Measurements from ENCODE around the gene TTLL1.
A peak's percentile ranks its signal among the peaks of the same experiment; 100 is the strongest.

TTLL1 gene

DNA sequence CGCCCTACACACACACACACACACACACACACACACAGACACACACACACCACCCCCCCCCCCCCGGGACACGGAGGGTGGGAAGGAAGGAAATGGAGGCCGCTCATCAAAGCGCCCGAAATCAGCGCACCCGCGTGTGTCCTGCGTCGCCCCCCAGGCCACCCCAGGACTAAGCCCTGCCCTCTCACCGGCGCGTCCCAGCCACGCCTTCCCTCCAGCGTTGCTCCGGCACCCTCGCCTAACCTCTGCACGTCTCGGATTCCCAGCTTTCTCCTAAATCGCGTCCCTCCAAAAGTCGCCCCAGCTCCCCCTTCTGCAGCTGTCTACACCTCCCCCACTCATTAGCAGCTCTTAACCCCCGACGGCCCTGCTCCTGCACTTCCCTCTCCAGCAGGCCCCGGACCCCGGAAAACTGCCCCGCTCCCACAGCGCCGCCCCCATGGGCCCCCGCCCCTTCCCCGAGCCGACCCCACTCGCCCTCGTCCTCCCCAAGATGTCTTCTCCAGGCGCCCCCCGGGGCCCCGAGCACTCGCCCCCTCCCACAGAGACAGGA is 74.8 kb downstream of the TTLL1 start:
- TF ChIP-seq, protein P1, sequence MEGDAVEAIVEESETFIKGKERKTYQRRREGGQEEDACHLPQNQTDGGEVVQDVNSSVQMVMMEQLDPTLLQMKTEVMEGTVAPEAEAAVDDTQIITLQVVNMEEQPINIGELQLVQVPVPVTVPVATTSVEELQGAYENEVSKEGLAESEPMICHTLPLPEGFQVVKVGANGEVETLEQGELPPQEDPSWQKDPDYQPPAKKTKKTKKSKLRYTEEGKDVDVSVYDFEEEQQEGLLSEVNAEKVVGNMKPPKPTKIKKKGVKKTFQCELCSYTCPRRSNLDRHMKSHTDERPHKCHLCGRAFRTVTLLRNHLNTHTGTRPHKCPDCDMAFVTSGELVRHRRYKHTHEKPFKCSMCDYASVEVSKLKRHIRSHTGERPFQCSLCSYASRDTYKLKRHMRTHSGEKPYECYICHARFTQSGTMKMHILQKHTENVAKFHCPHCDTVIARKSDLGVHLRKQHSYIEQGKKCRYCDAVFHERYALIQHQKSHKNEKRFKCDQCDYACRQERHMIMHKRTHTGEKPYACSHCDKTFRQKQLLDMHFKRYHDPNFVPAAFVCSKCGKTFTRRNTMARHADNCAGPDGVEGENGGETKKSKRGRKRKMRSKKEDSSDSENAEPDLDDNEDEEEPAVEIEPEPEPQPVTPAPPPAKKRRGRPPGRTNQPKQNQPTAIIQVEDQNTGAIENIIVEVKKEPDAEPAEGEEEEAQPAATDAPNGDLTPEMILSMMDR (IDR thresholded peaks at IDR 0.05; ENCODE audit: borderline replicate concordance, insufficient read depth, low read depth, low read length): no peak
- H3K4me3 ChIP-seq (ENCODE audit: low read depth, low read length): peak overlapping the region; percentile 91

DNA sequence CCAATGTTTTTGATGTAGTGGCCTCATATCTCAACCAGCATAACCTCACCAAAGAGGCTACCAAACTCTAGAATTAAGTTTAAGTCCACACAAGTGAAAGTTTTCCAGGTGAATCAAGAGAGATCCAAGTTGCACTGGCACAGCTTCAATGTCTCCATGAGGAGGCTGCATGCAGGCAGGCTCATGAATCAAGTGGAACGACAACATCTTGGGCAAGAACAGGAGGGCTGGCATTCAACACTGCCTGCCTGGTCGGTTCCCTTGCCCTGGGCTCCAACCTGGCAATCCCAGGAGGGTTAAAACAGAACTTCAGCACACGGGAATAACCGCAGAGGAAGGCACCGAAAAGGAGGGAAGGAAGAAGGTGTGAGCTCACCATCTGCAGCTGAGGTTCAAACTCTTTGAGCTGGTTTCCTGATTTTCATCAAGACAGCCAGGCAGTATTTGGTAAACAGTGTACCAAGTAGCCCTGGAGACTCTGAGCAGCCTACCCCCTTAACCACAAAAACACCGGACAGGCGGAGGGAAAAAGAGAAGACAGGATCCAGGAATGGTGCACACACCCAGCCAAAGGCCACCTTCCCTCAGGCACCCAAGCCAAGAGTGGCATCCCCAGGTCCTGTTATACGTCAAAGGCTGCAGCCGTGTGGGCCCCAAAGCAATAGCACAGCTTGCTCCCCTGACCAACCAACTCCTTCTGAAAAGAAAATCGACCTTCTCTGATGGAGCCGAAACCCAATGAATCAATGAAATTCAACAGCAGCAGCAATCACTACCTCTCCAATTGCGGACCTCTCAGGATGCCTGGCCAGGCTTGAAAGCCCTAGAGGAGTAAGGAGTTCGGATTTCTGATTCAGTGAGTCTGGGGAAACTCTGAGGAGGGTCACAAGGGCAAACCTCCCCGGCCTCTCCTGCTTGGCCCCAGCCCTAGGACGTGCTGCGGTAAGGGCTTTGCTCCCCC is 75.6 kb downstream of the TTLL1 start:
- H3K4me3 ChIP-seq (ENCODE audit: low read depth, low read length): peak overlapping the region; percentile 91
- TF ChIP-seq, protein P1 (IDR thresholded peaks at IDR 0.05; ENCODE audit: borderline replicate concordance, insufficient read depth, low read depth, low read length): no peak

DNA sequence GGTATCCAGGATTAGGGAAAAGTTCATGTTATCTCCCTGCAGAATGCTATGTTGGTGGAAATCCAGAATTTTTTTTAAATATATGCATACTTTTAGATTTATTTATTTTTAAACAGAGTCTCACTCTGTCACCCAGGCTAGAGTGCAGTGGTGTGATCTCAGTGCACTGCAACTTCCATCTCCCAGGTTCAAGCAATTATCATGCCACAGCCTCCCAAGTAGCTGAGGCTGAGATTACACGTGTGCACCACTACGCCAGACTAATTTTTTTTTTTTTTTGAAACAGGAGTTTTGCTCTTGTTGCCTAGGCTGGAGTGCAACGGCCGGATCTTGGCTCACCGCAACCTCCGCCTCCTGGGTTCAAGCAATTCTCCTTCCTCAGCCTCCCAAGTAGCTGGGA is 76.8 kb downstream of the TTLL1 start:
- H3K4me3 ChIP-seq (ENCODE audit: low read depth, low read length): no peak overlapping the region
- TF ChIP-seq, protein P1 (IDR thresholded peaks at IDR 0.05; ENCODE audit: borderline replicate concordance, insufficient read depth, low read depth, low read length): no peak

DNA sequence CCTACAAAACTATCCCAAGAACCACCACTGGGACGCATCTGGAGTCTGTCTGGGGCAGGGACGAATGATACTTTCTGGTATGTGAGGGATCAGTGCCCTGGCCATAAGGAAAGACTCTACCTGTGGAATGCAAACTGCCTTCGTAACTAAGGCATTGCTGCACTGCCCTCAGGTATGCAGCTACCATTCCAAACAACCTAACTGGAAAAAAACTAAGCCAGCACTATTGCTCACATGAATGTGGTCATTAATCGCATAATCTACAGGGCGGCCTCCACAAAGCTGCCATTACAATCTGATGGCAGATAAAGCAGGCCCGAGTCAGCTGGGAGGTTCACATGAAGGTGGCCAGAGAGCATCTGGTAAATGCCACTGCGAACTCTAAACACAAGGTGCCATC is 78.1 kb downstream of the TTLL1 start:
- TF ChIP-seq, protein P1 (IDR thresholded peaks at IDR 0.05; ENCODE audit: borderline replicate concordance, insufficient read depth, low read depth, low read length): no peak
- H3K4me3 ChIP-seq (ENCODE audit: low read depth, low read length): no peak overlapping the region

DNA sequence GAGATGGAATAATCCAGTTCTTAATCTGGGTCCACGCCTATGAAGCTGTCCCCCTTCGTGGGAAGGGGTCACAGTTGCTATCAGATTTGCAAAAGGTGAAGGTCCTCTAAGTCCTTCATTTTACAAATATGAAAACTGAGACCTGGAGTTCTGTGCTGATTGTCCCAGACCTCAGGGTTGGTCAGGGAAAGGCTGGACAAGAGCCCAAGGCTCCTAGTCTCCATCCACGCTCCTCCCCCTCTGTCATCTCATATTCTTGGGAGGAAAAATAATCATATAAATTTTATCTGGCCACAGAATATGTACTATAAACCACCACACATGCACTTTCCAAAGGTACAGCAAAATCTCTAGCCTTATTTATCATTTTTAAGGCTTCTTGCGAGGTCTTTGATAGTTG is 79.7 kb downstream of the TTLL1 start:
- no peak overlapping the region for H3K4me3 ChIP-seq (ENCODE audit: low read depth, low read length)
- TF ChIP-seq, protein P1 (IDR thresholded peaks at IDR 0.05; ENCODE audit: borderline replicate concordance, insufficient read depth, low read depth, low read length): no peak

DNA sequence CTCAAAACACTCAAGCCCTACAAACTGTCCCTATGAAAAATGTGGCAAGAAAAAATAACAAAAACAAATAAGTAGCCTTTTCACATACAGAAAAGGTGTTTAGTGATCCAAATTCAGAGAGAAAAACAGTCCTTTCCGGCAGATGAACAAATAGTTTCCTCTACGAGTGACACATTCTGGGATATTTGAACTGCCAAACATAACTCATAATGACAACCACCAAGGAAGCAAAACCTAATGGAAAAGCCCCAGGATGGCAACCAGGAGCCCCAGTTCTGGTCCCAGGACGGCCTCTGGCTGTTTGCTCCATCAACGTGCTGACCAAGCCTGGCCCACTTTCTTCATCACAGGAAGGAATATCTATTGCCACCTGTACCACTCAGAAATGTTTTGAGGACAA is 80.3 kb downstream of the TTLL1 start:
- H3K4me3 ChIP-seq (ENCODE audit: low read depth, low read length): no peak overlapping the region
- TF ChIP-seq, protein P1 (IDR thresholded peaks at IDR 0.05; ENCODE audit: borderline replicate concordance, insufficient read depth, low read depth, low read length): no peak

DNA sequence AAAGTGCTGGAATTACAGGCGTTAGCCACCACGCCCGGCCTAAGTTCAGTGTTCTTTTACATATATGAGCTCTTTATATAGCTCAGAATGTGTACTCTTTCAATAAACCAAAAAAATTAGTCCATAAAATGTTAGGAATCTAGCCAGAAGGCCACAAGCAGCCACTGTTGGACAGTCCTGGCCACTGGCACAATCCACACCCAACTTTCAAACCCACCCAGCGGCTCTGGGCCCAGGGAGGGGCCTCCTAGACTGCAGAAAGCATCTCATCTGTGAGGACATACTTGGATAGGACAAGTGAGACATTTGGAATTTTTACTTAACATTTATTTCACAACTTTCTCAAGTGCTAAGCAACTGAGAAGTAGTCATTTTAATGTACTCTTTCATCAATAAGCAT is 80.7 kb downstream of the TTLL1 start:
- TF ChIP-seq, protein P1 (IDR thresholded peaks at IDR 0.05; ENCODE audit: borderline replicate concordance, insufficient read depth, low read depth, low read length): no peak
- no peak overlapping the region for H3K4me3 ChIP-seq (ENCODE audit: low read depth, low read length)
